SK-N-SH treated with all-trans-retinoic acid at 6 μM for 48 hours (cell line): Measurements from ENCODE around the gene ELFN1.

Source experiments
- ATAC-seq: fragments of 200-7000 bp; cut with Tn5 transposase; 3 replicates; pipeline ENCODE4 v1.9.1; 2020; ENCODE audit warnings: mild to moderate bottlenecking, moderate library complexity
- ARNTL ChIP-seq: fragments of 450-650 bp; formaldehyde crosslinking; IDR thresholded peaks from 2 replicates; pipeline ENCODE4 v1.5.0; 2020; ENCODE audit warnings: low read depth, mild to moderate bottlenecking, moderate library complexity, borderline replicate concordance
- BACH2 ChIP-seq: fragments of 250-450 bp; sonication (Bioruptor Pico); IDR thresholded peaks from 2 replicates; pipeline ENCODE4 v1.9.0; 2021; ENCODE audit warnings: mild to moderate bottlenecking, borderline replicate concordance
- CREB5 ChIP-seq: fragments of 250-450 bp; sonication (Bioruptor Pico); IDR thresholded peaks from 2 replicates; pipeline ENCODE4 v1.5.1; 2020; ENCODE audit warnings: low read depth, mild to moderate bottlenecking, moderate library complexity
- CSDC2 ChIP-seq: fragments of 250-450 bp; sonication (Bioruptor Pico); IDR thresholded peaks from 2 replicates; pipeline ENCODE4 v1.5.0; 2020; ENCODE audit warnings: mild to moderate bottlenecking, moderate library complexity
- CSRNP3 ChIP-seq: fragments of 250-450 bp; sonication (Bioruptor Pico); IDR thresholded peaks from 2 replicates; pipeline ENCODE4 v1.5.1; 2021; ENCODE audit warnings: mild to moderate bottlenecking, moderate library complexity
- ESRRG ChIP-seq: fragments of 250-450 bp; sonication (Bioruptor Pico); IDR thresholded peaks from 2 replicates; pipeline ENCODE4 v1.6.1; 2021; ENCODE audit warnings: mild to moderate bottlenecking
- OSR1 ChIP-seq: fragments of 250-450 bp; sonication (Bioruptor Pico); IDR thresholded peaks from 2 replicates; pipeline ENCODE4 v1.8.0; 2022; ENCODE audit warnings: moderate library complexity, mild to moderate bottlenecking, inconsistent platforms
- PATZ1 ChIP-seq: fragments of 250-450 bp; sonication (Bioruptor Pico); IDR thresholded peaks from 2 replicates; pipeline ENCODE4 v1.8.0; 2020; ENCODE audit warnings: mild to moderate bottlenecking, moderate library complexity, borderline replicate concordance
- POU6F1 ChIP-seq: fragments of 250-450 bp; sonication (Bioruptor Pico); IDR thresholded peaks from 2 replicates; pipeline ENCODE4 v1.8.0; 2021; ENCODE audit warnings: low read depth, mild to moderate bottlenecking, moderate library complexity, borderline replicate concordance
- PPARA ChIP-seq: fragments of 250-450 bp; sonication (Bioruptor Pico); IDR thresholded peaks from 2 replicates; pipeline ENCODE4 v1.5.0; 2020; ENCODE audit warnings: mild to moderate bottlenecking, borderline replicate concordance
- SNAI2 ChIP-seq: fragments of 250-450 bp; sonication (Bioruptor Pico); IDR thresholded peaks from 2 replicates; pipeline ENCODE4 v1.5.0; 2020; ENCODE audit warnings: mild to moderate bottlenecking, moderate library complexity
- TCF4 ChIP-seq: fragments of 250-450 bp; sonication (Bioruptor Pico); IDR thresholded peaks from 2 replicates; pipeline ENCODE4 v1.8.0; 2021; ENCODE audit warnings: mild to moderate bottlenecking, moderate library complexity, borderline replicate concordance
- TOX ChIP-seq: fragments of 250-450 bp; sonication (Bioruptor Pico); IDR thresholded peaks from 2 replicates; pipeline ENCODE4 v1.8.0; 2021; ENCODE audit warnings: mild to moderate bottlenecking, moderate library complexity, borderline replicate concordance
- TSHZ2 ChIP-seq: fragments of 250-450 bp; sonication (Bioruptor Pico); IDR thresholded peaks from 2 replicates; pipeline ENCODE4 v1.5.0; 2020; ENCODE audit warnings: mild to moderate bottlenecking, moderate library complexity
- ZC3H10 ChIP-seq: fragments of 250-450 bp; sonication (Bioruptor Pico); IDR thresholded peaks from 2 replicates; pipeline ENCODE4 v1.5.1; 2021; ENCODE audit warnings: mild to moderate bottlenecking, moderate library complexity
- ZFP3 ChIP-seq: fragments of 250-450 bp; sonication (Bioruptor Pico); IDR thresholded peaks from 2 replicates; pipeline ENCODE4 v1.5.0; 2020; ENCODE audit warnings: mild to moderate bottlenecking, moderate library complexity
- ZFP30 ChIP-seq: fragments of 450-650 bp; formaldehyde crosslinking; IDR thresholded peaks from 2 replicates; pipeline ENCODE4 v1.5.0; 2022; ENCODE audit warnings: mild to moderate bottlenecking, moderate library complexity
- ZNF565 ChIP-seq: fragments of 450-650 bp; formaldehyde crosslinking; conservative IDR thresholded peaks from 2 replicates; pipeline ENCODE4 v1.5.0; 2020; ENCODE audit warnings: low read depth, mild to moderate bottlenecking, moderate library complexity
- ZNF70 ChIP-seq: fragments of 450-650 bp; formaldehyde crosslinking; IDR thresholded peaks from 2 replicates; pipeline ENCODE4 v1.5.0; 2020; ENCODE audit warnings: mild to moderate bottlenecking, moderate library complexity
- ZNF8 ChIP-seq: fragments of 450-650 bp; formaldehyde crosslinking; IDR thresholded peaks from 2 replicates; pipeline ENCODE4 v1.5.0; 2020; ENCODE audit warnings: mild to moderate bottlenecking, moderate library complexity

Gene ELFN1

GRCh38 chr7:1645071-1645409 is 25.0 kb upstream of the ELFN1 start (continued):
- no peak for TF ChIP-seq TSHZ2
- TF ChIP-seq ZNF565 (CRISPR knock-in tag), result no peak

- no peak for ATAC-seq
- TF ChIP-seq TOX (CRISPR knock-in tag) (no peak), SNAI2 (CRISPR knock-in tag) (no peak), ZNF70 (no peak), CSRNP3 (CRISPR knock-in tag) (no peak)
These were observed 24.6 kb upstream of the ELFN1 start for GRCh38 chr7:1645476-1645875.

GRCh38 chr7:1646391-1646790 is 23.7 kb upstream of the ELFN1 start:
- no peak for TF ChIP-seq OSR1 (CRISPR knock-in tag)
- TF ChIP-seq ZNF70, result no peak
- no peak for TF ChIP-seq CSRNP3 (CRISPR knock-in tag)
- no peak for TF ChIP-seq SNAI2 (CRISPR knock-in tag)
- TF ChIP-seq TOX (CRISPR knock-in tag), result no peak
- TF ChIP-seq ZNF8 (CRISPR knock-in tag), result no peak
- no peak for TF ChIP-seq POU6F1 (CRISPR knock-in tag)
- no peak for TF ChIP-seq CSDC2 (CRISPR knock-in tag)
- no peak for ATAC-seq

GRCh38 chr7:1646957-1647891 is 22.9 kb upstream of the ELFN1 start:
- ATAC-seq, result no peak

More at GRCh38 chr7:1646957-1647891, 22.9 kb upstream of the ELFN1 start:
- TF ChIP-seq TOX (CRISPR knock-in tag) (no peak), ESRRG (CRISPR knock-in tag) (no peak), ZFP3 (CRISPR knock-in tag) (no peak), ZNF8 (CRISPR knock-in tag) (no peak), ZC3H10 (CRISPR knock-in tag) (no peak), CREB5 (CRISPR knock-in tag) (no peak), PPARA (CRISPR knock-in tag) (no peak), POU6F1 (CRISPR knock-in tag) (no peak), OSR1 (CRISPR knock-in tag) (no peak), PATZ1 (no peak), TCF4 (CRISPR knock-in tag) (no peak), ARNTL (no peak), ZNF70 (no peak), ZFP30 (no peak), BACH2 (CRISPR knock-in tag) (no peak)
- TF ChIP-seq, all 23 proteins: peak for 0
